HCT116 (cell line): Measurements from ENCODE around the gene PPP2R3A. TPM values are rescaled to one million over a fixed set of nuclear protein-coding genes. Genes with fewer than 3 reads are reported as not detected.

ENCODE experiments used
- ATAC-seq: fragments of 200-7000 bp; cut with Tn5 transposase; 2 replicates; pipeline ENCODE4 v1.9.1; 2020; ENCODE audit warnings: mild to moderate bottlenecking, moderate library complexity
- BruUV-seq: library from RNA; stranded (reverse); fragments of 400-500 nt; replicated peaks from 2 replicates; lab custom pipeline; 2021; lab: Mats Ljungman, UMichigan
- CTCF ChIA-PET: fragments of 300-600 bp; sonication (Branson Sonifier 250); formaldehyde crosslinking; loops from one replicate; lab custom pipeline; 2021; ENCODE audit warnings: antibody characterized with exemption; lab: Charles Lee
- POLR2A ChIA-PET: fragments of 300-600, 350-600 bp; sonication (Branson Sonifier 250); formaldehyde crosslinking; loops from one replicate; lab custom pipeline; 2021; ENCODE audit warnings: antibody characterized with exemption; lab: Charles Lee
- RAD21 ChIA-PET, 2 experiments: fragments of 300-600 bp; sonication (Branson Sonifier 250); formaldehyde crosslinking; loops; one replicate each; lab custom pipeline; 2023; ENCODE audit warnings: low total read pairs in 2 of 2; ENCODE audit not compliant: uncharacterized antibody in 2 of 2, unreplicated experiment in 2 of 2, low non-redundant PET in 1 of 2; lab: Charles Lee
- DNase-seq: peaks from one replicate; pipeline ENCODE4 v3.0.0-alpha.2; 2010; ENCODE audit warnings: low read depth, low spot score
- H2AFZ ChIP-seq: fragments of 200-600 bp; shearing (Covaris generic), sonication (generic); 2 replicates; pipeline ENCODE4 v1.6.1; 2017; ENCODE audit warnings: low read depth, mixed run types, mixed read lengths, antibody characterized with exemption, low read length; ENCODE audit not compliant: poor library complexity, severe bottlenecking
- H3K27ac ChIP-seq: 2 replicates; pipeline ENCODE4 v1.5.1; 2012; ENCODE audit warnings: low read depth, low read length
- H3K27me3 ChIP-seq: fragments of 200-600 bp; sonication (generic); 2 replicates; pipeline ENCODE4 v1.6.1; 2016; ENCODE audit warnings: mixed run types, low read length, mixed read lengths; ENCODE audit not compliant: insufficient read depth
- H3K36me3 ChIP-seq, 2 experiments: fragments of 200-500 bp in 1 of 2; fragments of 200-600 bp in 1 of 2; sonication (Bioruptor generic) in 1 of 2; sonication (generic) in 1 of 2; 2 replicates each; pipeline versions ENCODE4 v1.5.1 to v1.6.1; 2014 to 2016; ENCODE audit warnings: low read length in 2 of 2, inconsistent platforms in 1 of 2, mixed read lengths in 1 of 2, mixed run types in 1 of 2; ENCODE audit not compliant: insufficient read depth in 2 of 2, control insufficient read depth in 1 of 2
- H3K4me1 ChIP-seq, 2 experiments: fragments of 200-600 bp in 1 of 2; sonication (generic) in 1 of 2; 2 replicates each; pipeline versions ENCODE4 v1.5.1 to v1.6.1; 2012 to 2017; ENCODE audit warnings: low read length in 2 of 2, inconsistent platforms in 1 of 2, mild to moderate bottlenecking in 1 of 2, mixed read lengths in 1 of 2, mixed run types in 1 of 2, moderate library complexity in 1 of 2; ENCODE audit not compliant: insufficient read depth in 2 of 2, control insufficient read depth in 1 of 2
- H3K4me2 ChIP-seq: fragments of 200-600 bp; sonication (generic); 2 replicates; pipeline ENCODE4 v1.6.1; 2017; ENCODE audit warnings: mixed run types, low read length, mixed read lengths
- H3K4me3 ChIP-seq, 2 experiments: fragments of 200-600 bp in 1 of 2; sonication (generic) in 1 of 2; replicated peaks in 1 of 2; 2 replicates each; pipeline ENCODE4 v1.5.1; 2011 to 2016; ENCODE audit warnings: low read length in 2 of 2, control low read depth in 1 of 2, low read depth in 1 of 2, mild to moderate bottlenecking in 1 of 2, mixed read lengths in 1 of 2, mixed run types in 1 of 2
- H3K79me2 ChIP-seq: fragments of 200-600 bp; sonication (generic); 2 replicates; pipeline ENCODE4 v1.6.1; 2017; ENCODE audit warnings: mild to moderate bottlenecking, mixed run types, low read length, moderate library complexity, mixed read lengths; ENCODE audit not compliant: insufficient read depth
- H3K9ac ChIP-seq: fragments of 200-600 bp; sonication (generic); 2 replicates; pipeline ENCODE4 v1.6.1; 2016; ENCODE audit warnings: low read length, mixed read lengths
- H3K9me2 ChIP-seq: fragments of 200-600 bp; sonication (generic), shearing (Covaris generic); 2 replicates; pipeline ENCODE4 v1.6.1; 2017; ENCODE audit warnings: mixed run types, mild to moderate bottlenecking, moderate library complexity; ENCODE audit not compliant: insufficient read depth
- H3K9me3 ChIP-seq, 2 experiments: fragments of 200-500 bp in 1 of 2; fragments of 200-600 bp in 1 of 2; sonication (Bioruptor generic) in 1 of 2; sonication (generic) in 1 of 2; 2 replicates each; pipeline ENCODE4 v1.6.1; 2014 to 2017; ENCODE audit warnings: low read length in 2 of 2, mixed read lengths in 2 of 2, inconsistent platforms in 1 of 2, low read depth in 1 of 2, mild to moderate bottlenecking in 1 of 2, mixed run types in 1 of 2, moderate library complexity in 1 of 2; ENCODE audit not compliant: control insufficient read depth in 1 of 2, insufficient read depth in 1 of 2
- H4K20me1 ChIP-seq: fragments of 200-600 bp; sonication (generic), shearing (Covaris generic); 2 replicates; pipeline ENCODE4 v1.6.1; 2017; ENCODE audit warnings: mixed run types, mild to moderate bottlenecking, moderate library complexity; ENCODE audit not compliant: insufficient read depth
- CBX3 ChIP-seq: IDR thresholded peaks from 2 replicates; pipeline ENCODE4 v1.6.1; 2012; ENCODE audit warnings: low read depth
- EGR1 ChIP-seq: IDR thresholded peaks from 2 replicates; pipeline ENCODE4 v1.6.1; 2012; ENCODE audit warnings: low read depth
- EZH2 ChIP-seq: fragments of 200-600 bp; sonication (generic); IDR thresholded peaks from 2 replicates; pipeline ENCODE4 v1.6.1; 2017; ENCODE audit warnings: antibody characterized with exemption, mixed run types
- POLR2A ChIP-seq: IDR thresholded peaks from 2 replicates; pipeline ENCODE4 v1.7.0; 2011; ENCODE audit warnings: borderline replicate concordance; ENCODE audit not compliant: insufficient read depth, insufficient read length; ENCODE audit errors: extremely low read depth
- TCF7L2 ChIP-seq: IDR thresholded peaks from 2 replicates; pipeline ENCODE4 v1.7.0; 2011; ENCODE audit warnings: borderline replicate concordance, inconsistent platforms; ENCODE audit not compliant: insufficient read depth, insufficient read length; ENCODE audit errors: extremely low read depth
- intact Hi-C: fragments of 100-400 bp; cut with micrococcal nuclease; formaldehyde crosslinking; loops from 2 replicates; pipeline ENCODE4 v1.10.0; 2022
- total RNA-seq: library from RNA; stranded (reverse); gene quantifications from one replicate; pipeline ENCODE4 v1.2.1, GENCODE V29; 2021; ENCODE audit not compliant: unreplicated experiment
- TF ChIP-seq, protein P1 (sequence below): IDR thresholded peaks from 2 replicates; pipeline ENCODE4 v1.6.1; 2012; ENCODE audit warnings: low read depth
- TF ChIP-seq, protein P2 (sequence below): IDR thresholded peaks from 2 replicates; pipeline ENCODE4 v1.6.1; 2012

Gene PPP2R3A
- total RNA-seq, 1 experiment from 2014 or later = 6.1 TPM

DNA sequence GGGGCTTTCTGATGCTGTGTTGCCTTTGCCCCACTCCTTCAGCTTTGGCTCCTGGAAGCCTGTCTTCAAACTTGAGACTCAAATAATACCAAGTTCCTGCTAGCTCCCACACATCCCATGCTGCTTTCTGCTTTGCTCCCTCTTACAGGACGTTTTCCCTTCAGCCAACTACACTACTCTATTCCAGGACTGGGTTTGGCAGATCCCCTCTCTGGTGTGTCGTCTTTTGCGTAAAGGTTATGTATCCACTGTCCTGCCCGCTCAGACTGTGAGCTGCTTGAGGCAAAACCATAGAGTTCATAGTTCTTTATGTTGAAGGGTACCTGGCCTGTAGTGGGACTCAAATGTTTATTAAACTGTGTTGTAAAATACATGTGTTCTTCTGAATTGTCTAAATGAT lies 25.4 kb downstream of the PPP2R3A start (continued):
- TF ChIP-seq, protein P1, sequence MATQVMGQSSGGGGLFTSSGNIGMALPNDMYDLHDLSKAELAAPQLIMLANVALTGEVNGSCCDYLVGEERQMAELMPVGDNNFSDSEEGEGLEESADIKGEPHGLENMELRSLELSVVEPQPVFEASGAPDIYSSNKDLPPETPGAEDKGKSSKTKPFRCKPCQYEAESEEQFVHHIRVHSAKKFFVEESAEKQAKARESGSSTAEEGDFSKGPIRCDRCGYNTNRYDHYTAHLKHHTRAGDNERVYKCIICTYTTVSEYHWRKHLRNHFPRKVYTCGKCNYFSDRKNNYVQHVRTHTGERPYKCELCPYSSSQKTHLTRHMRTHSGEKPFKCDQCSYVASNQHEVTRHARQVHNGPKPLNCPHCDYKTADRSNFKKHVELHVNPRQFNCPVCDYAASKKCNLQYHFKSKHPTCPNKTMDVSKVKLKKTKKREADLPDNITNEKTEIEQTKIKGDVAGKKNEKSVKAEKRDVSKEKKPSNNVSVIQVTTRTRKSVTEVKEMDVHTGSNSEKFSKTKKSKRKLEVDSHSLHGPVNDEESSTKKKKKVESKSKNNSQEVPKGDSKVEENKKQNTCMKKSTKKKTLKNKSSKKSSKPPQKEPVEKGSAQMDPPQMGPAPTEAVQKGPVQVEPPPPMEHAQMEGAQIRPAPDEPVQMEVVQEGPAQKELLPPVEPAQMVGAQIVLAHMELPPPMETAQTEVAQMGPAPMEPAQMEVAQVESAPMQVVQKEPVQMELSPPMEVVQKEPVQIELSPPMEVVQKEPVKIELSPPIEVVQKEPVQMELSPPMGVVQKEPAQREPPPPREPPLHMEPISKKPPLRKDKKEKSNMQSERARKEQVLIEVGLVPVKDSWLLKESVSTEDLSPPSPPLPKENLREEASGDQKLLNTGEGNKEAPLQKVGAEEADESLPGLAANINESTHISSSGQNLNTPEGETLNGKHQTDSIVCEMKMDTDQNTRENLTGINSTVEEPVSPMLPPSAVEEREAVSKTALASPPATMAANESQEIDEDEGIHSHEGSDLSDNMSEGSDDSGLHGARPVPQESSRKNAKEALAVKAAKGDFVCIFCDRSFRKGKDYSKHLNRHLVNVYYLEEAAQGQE = no peak
- TF ChIP-seq POLR2A (no peak), EZH2 (no peak), CBX3 (no peak)
- TF ChIP-seq, protein P2, sequence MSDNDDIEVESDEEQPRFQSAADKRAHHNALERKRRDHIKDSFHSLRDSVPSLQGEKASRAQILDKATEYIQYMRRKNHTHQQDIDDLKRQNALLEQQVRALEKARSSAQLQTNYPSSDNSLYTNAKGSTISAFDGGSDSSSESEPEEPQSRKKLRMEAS = no peak

DNA sequence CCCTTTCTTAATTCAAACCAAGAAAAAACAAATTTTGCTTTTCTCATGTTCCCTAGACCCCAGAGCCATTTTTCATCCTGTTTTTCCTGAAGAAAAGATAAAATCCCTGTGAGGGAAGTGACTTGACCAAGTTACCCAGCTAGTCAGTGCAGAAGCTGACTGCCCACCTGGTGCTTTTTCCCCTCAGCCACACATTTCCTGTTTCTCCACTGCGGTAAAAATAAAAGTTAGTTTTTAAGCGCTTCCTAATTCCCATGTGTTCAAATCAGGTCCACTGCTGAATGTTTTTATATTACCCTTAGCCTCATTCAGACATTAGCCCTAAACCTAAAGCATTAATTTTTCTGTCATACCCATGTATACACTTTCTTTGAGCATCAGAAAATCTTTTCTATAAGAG lies 26.1 kb downstream of the PPP2R3A start:
- Histone ChIP-seq H3K4me3 (no peak overlapping the region), H2AFZ (no peak overlapping the region), H3K9me3 (no peaks in the 10 kb centered on the region), H3K9ac (no peak overlapping the region), H3K4me2 (peak overlapping the region; percentile 25; the same call in 1 of the 2 replicates), H3K4me1 (peaks cover 4 to 14% of the 10 kb centered on the region in 2 experiments; a peak in 3 of 4 replicates), H4K20me1 (no peaks in the 10 kb centered on the region), H3K79me2 (no peaks in the 10 kb centered on the region), H3K9me2 (no peaks in the 10 kb centered on the region), H3K27ac (peak overlapping the region; percentile 48; the same call in 1 of the 2 replicates), H3K27me3 (no peaks in the 10 kb centered on the region), H3K36me3 (no peaks in the 10 kb centered on the region)
- ChIA-PET RAD21 (no interaction called here), POLR2A (no interaction called here), CTCF (no interaction called here)
- no peak for ATAC-seq
- DNase-seq = no peak
- BruUV-seq = no TSS peak
- intact Hi-C loops = no loop called here
- TF ChIP-seq TCF7L2 (no peak), CBX3 (no peak), EGR1 (no peak)
